ENCODE data around the gene APOBR. TPM values are rescaled to one million over a fixed set of nuclear protein-coding genes. Genes with fewer than 3 reads are reported as not detected.
"Not testable (repeated sequence)": the region's sequence is repeated elsewhere in the genome, so short reads cannot be mapped to it uniquely, and the experiment has no call there.

Gene APOBR
- total RNA-seq, 1 experiment from 2014 or later: not detected

DNA sequence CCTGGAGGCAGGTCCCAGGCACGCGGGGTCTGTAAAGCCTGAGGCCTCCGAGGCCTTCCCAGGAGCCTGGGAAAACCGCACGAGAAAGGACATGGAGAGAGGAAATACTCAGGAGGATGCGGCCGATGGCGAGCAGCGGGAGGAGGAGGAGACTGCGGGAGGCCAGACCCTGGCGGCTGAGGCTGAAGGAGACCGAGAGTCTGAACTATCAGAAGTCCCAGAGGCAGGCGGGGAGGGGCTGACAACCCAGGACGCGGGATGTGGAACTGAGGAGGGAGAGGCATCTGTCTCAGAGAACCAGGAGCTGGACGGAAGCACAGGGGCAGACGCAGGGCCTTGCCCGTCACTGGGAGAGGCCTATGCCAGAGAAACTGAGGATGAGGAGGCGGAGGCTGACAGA lies 2.4 kb downstream of the APOBR start:
- Histone ChIP-seq H3K27me3 (no peaks in the 10 kb centered on the region), H3K4me3 (no peak overlapping the region), H3K36me3 (no peaks in the 10 kb centered on the region), H3K9me3 (no peaks in the 10 kb centered on the region)
- no peak for DNase-seq

- Histone ChIP-seq H3K27me3 (no peaks in the 10 kb centered on the region), H3K9me3 (no peaks in the 10 kb centered on the region), H3K36me3 (no peaks in the 10 kb centered on the region), H3K4me3 (no peak overlapping the region)
- DNase-seq: no peak
Measured at GRCh38 chr16:28497386-28497785, 2.9 kb downstream of the APOBR start.

DNA sequence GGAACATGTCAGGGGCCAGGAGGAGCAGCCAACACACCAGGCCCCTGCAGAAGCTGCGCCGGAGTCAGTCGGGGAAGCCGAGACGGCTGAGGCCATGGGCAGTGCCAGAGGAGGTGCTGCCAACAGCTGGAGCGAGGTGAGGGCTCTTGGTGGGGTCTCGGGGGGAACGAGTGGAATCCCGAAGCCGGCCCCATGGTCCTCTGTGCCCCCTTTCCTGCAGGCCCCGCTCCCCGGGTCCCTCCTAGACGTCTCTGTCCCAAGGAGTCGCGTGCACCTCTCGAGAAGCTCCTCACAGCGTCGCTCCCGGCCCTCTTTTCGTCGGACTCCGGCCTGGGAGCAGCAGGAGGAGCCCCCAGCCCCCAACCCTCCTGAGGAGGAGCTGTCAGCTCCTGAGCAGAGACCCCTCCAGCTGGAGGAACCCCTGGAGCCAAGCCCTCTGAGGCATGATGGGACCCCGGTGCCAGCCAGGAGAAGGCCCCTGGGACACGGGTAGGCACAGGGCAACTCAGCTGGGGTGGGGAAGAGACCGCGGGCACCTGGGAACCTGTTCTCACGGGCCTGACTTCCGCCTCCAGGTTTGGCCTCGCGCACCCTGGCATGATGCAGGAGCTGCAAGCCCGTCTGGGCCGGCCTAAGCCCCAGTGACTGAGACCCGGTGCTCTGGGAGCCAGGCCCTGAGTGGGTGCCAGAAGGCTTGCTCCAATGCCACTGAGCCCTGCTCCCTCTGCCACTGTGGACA lies 3.6 kb downstream of the APOBR start:
- H3K36me3 ChIP-seq: no peaks in the 10 kb centered on the region
- no peak overlapping the region for H3K4me3 ChIP-seq
- DNase-seq: no peak
- no peaks in the 10 kb centered on the region for H3K9me3 ChIP-seq
- 0 out of 2 replicates have a peak, but pooled peaks cover under 1% of the 10 kb centered on the region for H3K27me3 ChIP-seq

- DNase-seq: no peak
- 0 out of 2 replicates have a peak, but pooled peaks cover 2% of the 10 kb centered on the region for H3K27me3 ChIP-seq
- no peak overlapping the region for H3K4me3 ChIP-seq
- no peaks in the 10 kb centered on the region for H3K9me3 ChIP-seq
- no peaks in the 10 kb centered on the region for H3K36me3 ChIP-seq
Measured at GRCh38 chr16:28498666-28499381, 4.4 kb downstream of the APOBR start.

DNA sequence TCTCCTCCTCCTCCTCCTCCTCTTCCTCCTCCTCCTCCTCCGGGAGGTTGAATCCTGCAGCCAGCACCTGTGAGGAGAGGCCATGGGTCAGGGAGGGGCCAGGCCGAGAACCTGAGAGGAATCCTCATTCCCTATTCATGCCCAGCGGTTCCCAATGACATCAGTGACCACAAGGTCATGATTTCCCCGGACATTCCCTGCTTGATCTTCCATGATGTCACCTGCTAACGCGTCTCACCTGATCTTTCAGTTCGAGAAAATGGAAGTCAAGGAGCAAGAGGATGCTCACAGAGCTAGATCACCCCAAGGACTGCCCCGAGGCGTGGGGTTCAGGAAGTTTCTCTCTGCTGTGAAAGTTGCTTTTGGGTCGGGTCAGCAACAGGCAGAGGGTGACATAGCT lies 5.4 kb downstream of the APOBR start:
- H3K27me3 ChIP-seq: peaks cover 5% of the 10 kb centered on the region; the same call in 1 of the 2 replicates
- no peaks in the 10 kb centered on the region for H3K9me3 ChIP-seq
- H3K4me3 ChIP-seq: no peak overlapping the region
- DNase-seq: no peak
- H3K36me3 ChIP-seq: no peaks in the 10 kb centered on the region

DNA sequence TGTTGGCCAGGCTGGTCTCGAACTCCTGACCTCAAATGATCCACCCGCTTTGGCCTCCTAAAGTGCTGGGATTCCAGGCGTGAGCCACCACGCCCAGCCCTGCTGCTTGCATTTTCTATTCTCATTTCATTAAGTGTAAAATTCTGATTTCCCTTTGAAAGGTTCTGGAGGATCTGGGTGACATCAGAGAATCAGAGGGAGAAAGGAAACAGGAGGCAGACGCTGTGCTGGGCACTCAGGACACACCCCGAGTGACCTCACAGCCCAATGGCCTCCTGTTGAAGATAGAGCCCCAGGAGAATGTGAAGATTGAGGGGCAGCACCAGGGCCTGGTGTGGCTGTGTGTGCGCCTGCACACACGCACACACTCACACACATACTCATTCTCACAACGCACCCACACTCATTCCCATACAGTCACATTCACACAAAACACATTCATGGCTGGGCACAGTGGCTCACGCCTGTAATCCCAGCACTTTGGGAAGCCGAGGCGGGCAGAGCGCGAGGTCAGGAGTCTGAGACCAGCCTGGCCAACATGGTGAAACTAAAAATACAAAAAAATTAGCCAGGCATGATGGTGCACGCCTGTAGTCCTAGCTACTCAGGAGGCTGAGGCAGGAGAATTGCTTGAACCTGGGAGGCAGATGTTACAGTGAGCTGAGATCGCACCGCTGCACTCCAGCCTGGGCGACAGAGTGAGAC lies 6.2 kb downstream of the APOBR start:
- not testable (repeated sequence) for H3K36me3 ChIP-seq, DNase-seq, H3K4me3 ChIP-seq, H3K27me3 ChIP-seq, H3K9me3 ChIP-seq

DNA sequence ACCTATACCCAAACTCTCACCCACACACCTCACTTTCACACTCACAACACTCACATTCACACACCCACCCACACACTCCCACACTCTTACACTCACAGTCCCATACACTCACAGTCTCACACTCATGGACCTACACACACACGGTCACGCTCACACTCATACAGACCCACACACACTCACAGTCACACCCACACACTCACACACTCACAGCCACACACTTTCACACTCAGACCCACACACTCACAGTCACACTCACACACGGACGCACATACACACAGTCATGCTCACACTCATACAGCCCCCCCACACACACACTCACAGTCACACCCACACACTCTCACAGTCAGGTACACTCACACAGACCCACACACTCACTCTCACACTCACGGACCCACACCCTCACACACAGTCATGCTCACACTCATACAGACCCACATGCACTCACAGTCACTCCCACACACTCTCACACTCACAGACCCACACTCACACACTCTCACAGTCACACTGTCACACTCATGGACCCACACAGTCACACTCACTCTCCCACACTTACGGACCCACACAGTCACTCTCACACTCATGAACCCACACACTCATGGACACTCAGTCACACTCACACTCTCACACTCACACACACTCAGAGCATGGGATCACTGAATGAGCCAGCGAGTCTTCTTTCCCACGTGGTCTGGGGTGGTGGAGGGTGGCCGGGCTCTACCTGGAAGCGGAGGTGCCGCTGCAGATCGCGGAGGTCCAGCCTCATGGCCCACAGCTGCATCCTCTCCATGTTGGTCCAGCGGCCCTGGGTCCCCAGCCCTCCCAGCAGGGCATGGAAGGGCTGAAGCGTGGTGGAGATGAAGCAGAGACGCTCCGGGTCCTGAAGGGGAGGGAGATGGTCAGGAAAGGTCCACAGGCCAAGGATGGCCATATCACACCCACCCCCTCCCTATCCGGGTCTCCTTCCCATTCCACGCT lies 7.1 kb downstream of the APOBR start:
- DNase-seq: no peak
- no peak overlapping the region for H3K4me3 ChIP-seq
- no peaks in the 10 kb centered on the region for H3K36me3 ChIP-seq
- H3K27me3 ChIP-seq: peaks cover 11% of the 10 kb centered on the region; the same call in 1 of the 2 replicates
- H3K9me3 ChIP-seq: no peaks in the 10 kb centered on the region

DNA sequence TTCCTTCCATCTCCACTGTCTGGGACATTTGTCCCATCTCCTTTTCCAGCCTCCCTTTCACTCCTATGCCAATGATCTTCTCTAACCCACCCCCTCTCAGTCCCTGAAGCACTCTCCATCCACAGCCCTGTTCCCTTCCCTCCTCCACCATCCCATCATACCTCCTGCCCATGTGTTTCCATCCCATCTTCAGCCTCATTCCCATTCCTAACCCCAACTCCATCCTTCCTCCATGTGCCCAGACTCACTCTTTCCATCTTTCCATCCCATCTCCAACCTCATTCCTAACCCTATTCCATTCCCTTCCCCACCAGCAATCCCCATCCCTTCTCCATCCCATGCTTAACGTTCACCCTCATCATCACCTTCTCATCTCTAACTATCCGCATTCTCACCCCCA lies 7.8 kb downstream of the APOBR start:
- H3K36me3 ChIP-seq: no peaks in the 10 kb centered on the region
- peaks cover 11% of the 10 kb centered on the region; the same call in 1 of the 2 replicates for H3K27me3 ChIP-seq
- no peak for DNase-seq
- H3K9me3 ChIP-seq: no peaks in the 10 kb centered on the region
- no peak overlapping the region for H3K4me3 ChIP-seq

GRCh38 chr16:28503470-28504259 lies 9.2 kb downstream of the APOBR start:
- peaks cover 11% of the 10 kb centered on the region; the same call in 1 of the 2 replicates for H3K27me3 ChIP-seq
- no peaks in the 10 kb centered on the region for H3K36me3 ChIP-seq
- H3K4me3 ChIP-seq: no peak overlapping the region
- no peak for DNase-seq
- H3K9me3 ChIP-seq: no peaks in the 10 kb centered on the region

GRCh38 chr16:28504707-28505404 lies 10.4 kb downstream of the APOBR start:
- no peak for DNase-seq
- no peaks in the 10 kb centered on the region for H3K9me3 ChIP-seq
- peaks cover 11% of the 10 kb centered on the region; the same call in 1 of the 2 replicates for H3K27me3 ChIP-seq
- H3K36me3 ChIP-seq: no peaks in the 10 kb centered on the region
- H3K4me3 ChIP-seq: no peak overlapping the region

DNA sequence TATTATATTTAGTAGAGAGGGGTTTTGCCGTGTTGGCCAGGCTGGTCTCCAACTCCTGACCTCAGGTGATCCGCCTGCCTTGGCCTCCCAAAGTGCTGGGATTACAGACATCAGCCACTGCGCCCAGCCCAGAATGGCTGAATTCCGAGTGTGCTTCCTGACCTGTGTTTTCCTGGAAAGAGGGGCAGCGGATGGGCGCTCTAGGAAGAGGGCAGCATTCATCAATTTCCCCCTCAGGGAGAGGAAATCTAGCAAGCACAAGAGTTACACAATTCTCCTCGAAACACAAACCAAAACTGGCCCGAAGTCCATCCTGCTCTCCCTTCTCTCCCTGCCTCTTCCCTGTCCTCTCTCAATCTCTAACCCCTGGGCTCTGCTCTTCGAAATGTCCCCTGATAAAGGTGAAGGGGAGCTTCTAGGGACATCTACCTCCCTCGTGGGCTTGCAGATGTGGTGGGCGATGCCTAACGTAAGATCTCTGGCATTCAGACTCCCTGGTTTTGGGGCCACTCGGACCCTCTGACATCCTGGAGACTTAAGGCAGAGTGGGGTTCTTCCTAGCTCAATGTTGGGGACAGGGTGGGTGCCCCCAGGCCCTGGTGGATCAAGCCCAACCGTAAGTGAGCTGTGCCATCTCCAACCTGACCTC lies 11.2 kb downstream of the APOBR start:
- DNase-seq: no peak
- H3K27me3 ChIP-seq: peaks cover 11% of the 10 kb centered on the region; the same call in 1 of the 2 replicates
- H3K4me3 ChIP-seq: no peak overlapping the region
- H3K36me3 ChIP-seq: no peaks in the 10 kb centered on the region
- no peaks in the 10 kb centered on the region for H3K9me3 ChIP-seq

DNA sequence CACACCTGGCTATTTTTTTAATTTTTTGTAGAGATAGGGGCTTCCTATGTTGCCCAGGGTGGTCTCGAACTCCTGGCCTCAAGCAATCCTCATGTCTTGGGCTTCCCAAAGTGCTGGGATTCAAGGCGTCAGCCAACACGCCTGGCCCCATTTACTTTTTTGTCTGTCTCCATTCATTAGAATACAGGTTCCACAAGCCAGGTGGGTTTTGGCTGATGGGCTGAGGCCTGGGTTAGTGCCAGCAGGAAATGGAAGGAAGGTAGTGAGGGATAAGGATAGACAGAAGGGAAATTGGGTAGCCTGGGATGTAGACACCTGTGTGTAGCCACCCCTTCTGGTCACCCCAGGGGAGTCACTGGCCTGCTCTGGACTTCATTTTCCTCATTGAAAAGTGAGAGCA lies 16.6 kb downstream of the APOBR start:
- Histone ChIP-seq H3K36me3 (no peaks in the 10 kb centered on the region), H3K27me3 (no peaks in the 10 kb centered on the region; the same call in 1 of the 2 replicates), H3K9me3 (no peaks in the 10 kb centered on the region), H3K4me3 (no peak overlapping the region)
- DNase-seq: no peak

DNA sequence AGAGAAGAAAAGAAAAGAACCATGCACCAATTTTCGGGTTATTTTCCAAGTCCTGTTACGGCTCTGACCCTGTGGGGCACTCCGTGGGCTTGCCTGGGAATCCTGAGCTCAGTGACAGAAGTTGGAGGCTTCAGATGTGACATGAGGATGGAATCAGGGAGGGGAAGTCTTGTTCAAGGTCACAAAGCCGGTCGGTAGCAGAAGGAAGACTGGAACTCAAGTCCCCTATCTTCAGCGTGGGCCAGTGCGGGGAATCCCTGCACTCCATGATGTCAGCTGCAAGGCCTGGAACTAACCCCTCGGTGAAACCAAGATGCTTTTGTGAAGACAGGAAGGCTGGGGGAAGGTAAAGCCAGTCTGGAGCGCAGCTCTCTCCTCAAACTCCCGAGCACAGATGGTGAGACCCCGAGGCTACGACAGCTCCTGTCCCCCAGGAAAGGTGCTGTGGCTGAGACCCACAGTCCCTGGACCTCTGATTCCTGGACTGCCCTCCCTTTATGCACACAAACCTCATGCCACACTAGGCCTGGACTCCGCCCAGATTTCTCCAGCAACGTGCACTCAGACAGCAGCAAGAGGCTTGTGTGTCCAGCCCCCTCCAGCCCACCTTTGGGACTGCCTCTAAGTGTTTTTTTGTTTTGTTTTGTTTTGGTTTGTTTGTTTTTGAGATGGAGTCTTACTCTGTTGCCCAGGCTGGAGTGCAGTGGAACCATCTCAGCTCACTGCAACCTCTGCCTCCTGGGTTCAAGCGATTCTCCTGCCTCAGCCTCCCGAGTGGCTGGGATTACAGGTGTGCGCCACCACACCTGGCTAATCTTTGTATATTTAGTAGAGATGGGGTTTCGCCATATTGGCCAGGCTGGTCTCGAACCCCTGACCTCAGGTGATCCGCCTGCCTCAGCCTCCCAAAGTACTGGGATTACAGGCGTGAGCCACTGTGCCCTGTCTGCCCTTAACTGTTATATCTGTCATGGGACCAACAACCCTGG lies 17.7 kb downstream of the APOBR start:
- Histone ChIP-seq H3K4me3 (no peak overlapping the region), H3K9me3 (no peaks in the 10 kb centered on the region), H3K27me3 (no peaks in the 10 kb centered on the region), H3K36me3 (no peaks in the 10 kb centered on the region)
- no peak for DNase-seq
